HG03025 (cell line): ENCODE results near the gene HDDC2.

ENCODE experiments used
- ATAC-seq: cut with Tn5 transposase; IDR thresholded peaks from one replicate; pipeline ENCODE4 v1.9.1; 2021; ENCODE audit warnings: mild to moderate bottlenecking, moderate library complexity; ENCODE audit not compliant: unreplicated experiment, low FRiP score

Gene HDDC2

GRCh38 chr6:125273251-125273650, 28.5 kb downstream of the HDDC2 start:
- no peak for ATAC-seq

GRCh38 chr6:125271486-125272159, 30.1 kb downstream of the HDDC2 start:
- ATAC-seq, result no peak

GRCh38 chr6:125270380-125270779, 31.4 kb downstream of the HDDC2 start:
- no peak for ATAC-seq

DNA sequence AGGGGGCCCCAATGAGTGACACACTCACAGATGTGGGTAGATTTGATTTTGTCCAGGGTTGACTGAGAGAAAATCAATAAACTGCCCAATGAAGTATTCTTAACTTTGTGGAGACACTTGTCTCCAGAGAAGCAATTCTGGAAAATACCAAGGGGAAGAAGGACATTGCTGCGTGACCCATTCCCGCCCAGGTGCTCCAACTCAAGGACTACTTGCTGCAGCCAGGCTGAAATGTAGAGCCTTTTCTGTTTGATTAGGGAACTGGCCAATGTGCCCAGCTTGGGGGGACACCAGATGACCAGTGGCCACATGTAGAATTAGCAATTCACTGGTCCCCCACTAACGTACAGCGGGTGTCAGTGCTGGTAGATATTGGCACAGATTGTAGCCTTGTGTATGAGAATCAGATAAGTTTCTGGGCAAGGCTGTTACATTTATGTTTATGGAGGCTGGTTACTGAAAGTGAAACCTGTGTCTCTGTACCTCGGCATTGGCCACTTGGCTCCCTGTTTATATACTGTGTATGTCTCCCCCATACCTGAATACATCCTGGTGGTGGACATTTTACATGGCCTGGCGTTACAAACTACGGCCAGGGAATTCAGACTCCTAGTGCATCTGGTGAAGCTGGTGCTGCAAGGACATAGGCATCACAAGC, 32.3 kb downstream of the HDDC2 start:
- no peak for ATAC-seq

DNA sequence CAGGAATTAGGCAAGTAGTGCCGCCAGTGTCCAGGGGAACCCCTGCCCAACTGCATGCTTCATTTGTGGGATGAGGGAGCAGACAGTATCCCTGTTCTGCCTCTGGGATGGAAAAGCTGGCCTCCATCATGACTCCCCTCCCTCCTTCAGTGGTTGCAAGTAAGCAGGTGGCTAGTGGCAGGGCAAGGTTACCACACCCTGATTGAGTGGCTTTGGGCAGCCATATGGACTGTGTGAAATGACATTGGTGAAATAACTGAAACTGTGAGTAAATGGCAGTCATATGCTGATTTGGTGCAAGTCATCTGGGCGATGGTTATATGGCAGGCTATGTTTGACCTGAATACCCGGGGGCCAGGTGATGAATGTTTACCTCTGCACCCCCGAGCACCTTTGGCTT, 33.0 kb downstream of the HDDC2 start:
- no peak for ATAC-seq

GRCh38 chr6:125267806-125268523, 33.8 kb downstream of the HDDC2 start:
- ATAC-seq, result no peak

GRCh38 chr6:125264476-125264875, 37.3 kb downstream of the HDDC2 start:
- ATAC-seq, result no peak

DNA sequence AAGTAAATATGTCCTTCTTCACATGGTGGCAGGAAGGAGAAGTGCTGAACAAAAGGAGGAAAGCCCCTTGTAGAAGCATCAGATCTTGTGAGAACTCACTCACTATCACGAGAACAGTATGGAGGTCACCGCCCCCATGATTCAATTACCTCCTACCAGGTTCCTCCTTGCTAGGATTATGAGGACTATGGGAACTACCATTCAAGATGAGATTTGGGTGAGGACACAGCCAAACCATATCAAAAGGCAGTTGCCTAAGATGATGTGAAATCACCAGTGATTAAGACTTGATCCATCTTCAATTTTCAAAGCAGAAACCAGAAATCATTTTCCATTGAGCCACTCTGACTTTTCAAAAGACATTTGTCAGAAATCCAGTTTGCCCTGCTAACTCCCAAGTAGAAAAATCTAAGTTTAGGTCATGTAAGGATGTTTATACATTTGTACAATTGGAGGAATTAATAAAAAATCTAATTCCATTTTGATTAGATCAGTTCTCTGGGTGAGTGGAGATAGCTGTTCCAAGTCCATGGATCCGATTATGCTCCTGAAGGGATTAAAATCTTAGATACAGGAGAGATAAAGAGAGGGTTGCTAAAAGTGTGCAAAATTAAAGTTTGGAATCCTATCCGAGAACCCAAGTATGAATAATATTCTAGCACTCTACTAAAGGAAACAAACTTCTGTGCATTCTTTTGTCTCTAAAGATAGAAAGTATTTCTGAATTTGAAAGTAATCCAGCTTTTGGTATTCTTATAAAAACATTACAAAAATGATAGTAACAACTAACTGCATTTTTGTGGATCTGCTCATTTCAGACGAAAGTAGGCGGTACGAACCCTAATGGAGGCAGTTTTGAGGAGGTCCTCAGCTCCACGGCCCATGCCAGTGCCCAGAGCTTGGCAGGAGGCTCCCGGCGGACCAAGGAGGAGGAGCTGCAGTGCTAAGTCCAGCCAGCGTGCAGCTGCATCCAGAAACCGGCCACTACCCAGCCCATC, 39.5 kb downstream of the HDDC2 start:
- no peak for ATAC-seq

GRCh38 chr6:125259354-125259736, 42.4 kb downstream of the HDDC2 start:
- ATAC-seq, result no peak

DNA sequence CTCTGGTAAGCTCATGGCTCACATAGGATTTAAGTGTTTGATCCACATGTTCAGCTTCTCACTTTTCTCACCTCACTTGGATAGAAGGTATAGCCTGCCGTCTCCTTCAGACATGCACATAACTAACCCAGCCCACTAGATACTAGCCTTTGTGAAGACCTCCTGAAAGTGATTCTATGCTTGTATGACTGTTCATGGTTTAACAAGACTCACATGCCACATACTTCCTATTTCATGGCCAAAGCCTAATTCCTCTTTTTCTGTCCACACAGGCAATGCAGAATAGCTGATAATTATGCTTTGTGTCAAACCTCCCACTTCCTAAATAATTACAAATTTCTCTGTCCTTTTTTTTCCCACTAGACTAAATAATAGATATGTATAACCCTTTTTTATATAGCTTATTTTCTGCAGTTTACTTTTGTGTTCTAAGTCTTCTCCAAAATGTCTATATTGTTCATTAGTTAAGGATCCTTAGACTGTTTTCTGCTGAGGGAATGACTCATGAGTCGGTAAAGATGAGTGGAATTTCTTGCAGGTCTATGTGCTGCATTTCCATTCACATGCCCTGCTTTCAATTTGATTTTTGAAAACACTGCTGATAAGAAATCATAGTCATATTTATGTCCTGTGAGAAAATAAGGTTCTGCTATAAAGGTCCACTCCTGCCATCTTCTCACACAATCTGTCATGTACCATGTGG, 43.0 kb downstream of the HDDC2 start:
- peak; percentile 96 for ATAC-seq

- no peak for ATAC-seq
These were observed 44.4 kb downstream of the HDDC2 start for GRCh38 chr6:125257351-125257750.

DNA sequence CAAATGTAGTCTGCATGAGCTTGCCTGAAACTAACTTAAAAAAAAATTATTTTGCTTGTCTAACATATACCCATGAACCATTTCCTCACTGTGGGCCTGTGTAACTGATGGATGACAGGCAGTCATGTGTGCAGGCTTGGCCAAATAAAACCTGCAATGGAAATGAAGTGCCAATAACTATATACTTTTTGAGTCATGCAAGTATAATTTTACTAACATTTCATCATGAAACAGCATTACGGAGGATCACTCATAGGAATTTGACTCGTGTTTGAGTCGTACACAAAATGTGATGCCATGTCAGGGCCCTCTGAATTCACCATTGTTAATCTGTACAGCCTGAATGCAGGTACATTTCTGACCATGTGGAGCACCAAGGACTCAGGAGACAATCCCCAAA, 46.6 kb downstream of the HDDC2 start:
- ATAC-seq, result no peak

- no peak for ATAC-seq
These were observed 47.4 kb downstream of the HDDC2 start for GRCh38 chr6:125254321-125254720.

DNA sequence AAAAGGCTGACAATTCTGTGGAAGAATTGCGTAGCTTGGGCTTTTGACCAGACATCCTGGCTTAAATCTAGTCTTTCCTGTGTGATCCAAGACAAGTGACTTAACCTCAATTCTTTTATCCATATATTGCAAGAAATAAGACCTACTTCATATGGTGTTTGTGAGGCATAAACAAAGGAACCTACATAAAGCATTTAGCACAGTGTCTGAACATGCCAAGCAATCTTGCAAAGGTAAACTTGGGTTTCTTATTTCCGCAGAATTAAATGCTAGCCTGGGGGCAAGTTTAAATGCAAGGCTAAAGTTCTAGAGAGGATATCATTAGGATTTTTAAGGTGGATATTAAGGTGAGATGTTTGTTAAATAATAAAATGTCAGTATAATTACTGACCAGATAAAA, 47.9 kb downstream of the HDDC2 start:
- ATAC-seq, result no peak

- no peak for ATAC-seq
These were observed 48.9 kb downstream of the HDDC2 start for GRCh38 chr6:125252891-125253290.

DNA sequence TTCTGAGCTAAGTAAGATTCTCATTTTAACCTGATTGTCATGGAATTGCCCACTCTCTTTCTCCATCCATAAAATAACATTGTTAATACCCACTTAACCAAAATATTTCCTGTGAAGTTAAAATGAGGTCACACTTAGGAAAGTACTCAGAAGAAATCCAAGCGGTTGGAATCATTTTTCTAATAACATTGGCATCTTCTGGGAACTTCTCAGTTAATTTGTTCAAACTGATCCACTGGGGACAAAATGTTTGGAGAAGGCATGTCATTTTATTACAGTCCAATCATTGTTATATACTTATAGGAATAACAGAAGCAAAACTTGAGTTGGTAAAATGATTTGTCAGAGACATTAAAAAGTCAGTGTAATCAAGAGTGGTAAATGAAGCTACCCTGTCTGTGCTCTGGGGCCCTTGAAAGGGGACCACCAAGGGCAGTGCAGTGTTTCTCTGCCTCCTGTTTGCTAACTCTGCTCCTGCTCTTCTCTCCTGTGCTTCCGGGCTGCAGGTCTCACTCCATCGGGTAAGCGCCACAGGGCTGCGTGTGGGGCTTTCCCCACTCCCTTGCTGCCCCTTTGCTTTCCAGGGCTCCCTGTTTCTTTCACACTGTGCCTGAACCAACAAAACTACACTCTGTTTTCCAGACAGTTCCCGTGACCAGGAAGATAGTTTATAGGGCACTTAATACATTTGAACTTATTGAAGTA, 50.1 kb downstream of the HDDC2 start:
- ATAC-seq, result no peak

DNA sequence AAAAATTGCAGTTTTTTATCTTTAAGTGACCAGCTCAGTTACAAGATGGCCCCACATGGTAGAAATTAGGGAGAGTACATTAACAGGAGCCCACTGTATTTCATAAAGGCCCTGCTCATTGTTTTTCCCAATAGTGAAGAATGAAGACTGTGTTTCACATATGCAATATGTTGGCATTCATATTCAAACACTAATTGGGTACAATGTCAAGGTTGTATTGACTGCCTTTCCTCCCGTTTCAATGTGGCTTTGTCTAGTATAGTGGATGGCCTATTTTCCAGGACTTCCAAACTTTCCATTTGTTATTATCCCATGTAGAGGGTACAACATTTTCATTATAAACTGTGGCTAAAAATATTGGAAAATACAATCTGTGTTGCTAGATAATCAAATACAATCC, 51.3 kb downstream of the HDDC2 start:
- ATAC-seq, result no peak

GRCh38 chr6:125248136-125248535, 53.6 kb downstream of the HDDC2 start:
- ATAC-seq, result no peak

- no peak for ATAC-seq
These were observed 55.2 kb downstream of the HDDC2 start for GRCh38 chr6:125246566-125246965.
